GM21447 (cell line): ENCODE measurements around the gene PON3.
"Not testable (repeated sequence)": the region's sequence is repeated elsewhere in the genome, so short reads cannot be mapped to it uniquely, and the experiment has no call there.

Experiments
- ATAC-seq: cut with Tn5 transposase; IDR thresholded peaks from one replicate; pipeline ENCODE4 v1.9.1; 2021; ENCODE audit not compliant: unreplicated experiment

Gene PON3

DNA sequence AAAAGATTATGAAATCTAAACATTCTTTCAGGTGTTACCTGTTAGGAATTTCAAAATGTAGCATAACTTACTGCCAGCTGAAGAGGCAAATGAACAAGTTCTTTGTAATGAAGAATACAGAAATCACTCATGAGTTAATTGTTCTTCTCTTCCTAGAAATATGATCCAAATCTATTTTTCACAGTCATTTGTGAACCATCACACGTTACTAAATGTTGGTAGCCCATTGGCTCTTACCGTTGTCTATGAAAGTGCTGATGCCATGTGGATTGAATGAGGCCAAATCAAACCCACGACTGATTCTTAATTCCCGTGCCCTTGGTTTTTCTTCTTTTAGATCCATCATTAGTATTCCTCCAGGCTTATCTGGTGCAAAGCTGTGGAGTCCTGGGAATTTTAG, 15.9 kb upstream of the PON3 start:
- no peak for ATAC-seq

DNA sequence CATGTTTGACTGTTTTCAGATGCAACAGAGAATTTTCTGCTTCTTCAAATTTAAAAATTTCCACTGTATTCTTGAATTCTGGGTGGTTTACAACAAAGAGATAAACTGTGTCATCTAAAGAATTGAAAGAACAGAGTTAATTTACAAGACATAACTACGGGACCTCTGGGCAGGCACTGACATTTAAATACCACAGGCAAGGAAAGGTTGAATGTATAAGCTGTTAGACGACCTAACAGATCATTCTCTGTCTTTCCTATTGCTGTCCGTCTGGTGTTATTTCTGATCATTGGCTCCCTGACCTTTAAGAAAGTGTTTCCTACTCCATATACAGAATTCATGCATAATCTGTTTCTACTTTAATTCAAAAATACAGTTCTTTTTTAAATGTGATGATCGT, 15.5 kb upstream of the PON3 start:
- ATAC-seq, result no peak

DNA sequence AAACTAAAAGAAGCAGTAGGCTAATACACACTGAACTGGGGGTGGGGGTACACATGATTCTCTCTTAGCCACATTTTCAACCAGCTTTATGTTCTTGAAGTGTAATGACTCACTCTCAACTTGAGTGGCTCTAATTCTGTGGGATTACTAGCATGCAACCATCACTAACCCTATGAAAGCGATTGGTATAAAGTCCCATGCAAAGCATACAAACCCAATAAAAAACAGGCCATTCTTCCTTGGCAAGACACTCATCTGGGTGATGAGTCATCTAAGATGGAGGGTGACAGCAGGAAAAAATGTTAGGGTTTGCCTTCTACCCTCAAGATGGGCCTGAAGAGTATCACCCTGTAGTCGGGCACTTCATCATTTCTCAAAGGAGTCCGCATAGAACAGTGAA, 14.9 kb upstream of the PON3 start:
- no peak for ATAC-seq

DNA sequence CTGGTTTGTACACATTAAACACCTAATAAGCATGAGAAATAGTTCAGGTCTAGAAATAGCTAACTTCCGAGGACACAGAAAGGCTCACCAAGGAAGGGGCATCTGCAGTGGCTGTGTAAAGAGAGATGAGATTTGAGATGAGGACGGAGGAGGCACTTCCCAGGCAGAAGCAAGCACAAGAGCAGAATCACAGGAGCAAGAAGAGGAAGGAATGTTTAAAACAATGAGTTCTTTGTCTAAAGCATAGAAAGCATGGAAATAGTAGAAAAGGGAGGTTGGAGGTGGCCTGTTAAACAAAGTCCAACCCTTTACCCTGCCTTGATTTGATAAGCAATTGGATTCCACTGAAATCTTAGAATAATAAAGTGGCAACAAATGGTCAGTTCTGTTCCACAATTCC, 11.6 kb upstream of the PON3 start:
- ATAC-seq, result no peak

DNA sequence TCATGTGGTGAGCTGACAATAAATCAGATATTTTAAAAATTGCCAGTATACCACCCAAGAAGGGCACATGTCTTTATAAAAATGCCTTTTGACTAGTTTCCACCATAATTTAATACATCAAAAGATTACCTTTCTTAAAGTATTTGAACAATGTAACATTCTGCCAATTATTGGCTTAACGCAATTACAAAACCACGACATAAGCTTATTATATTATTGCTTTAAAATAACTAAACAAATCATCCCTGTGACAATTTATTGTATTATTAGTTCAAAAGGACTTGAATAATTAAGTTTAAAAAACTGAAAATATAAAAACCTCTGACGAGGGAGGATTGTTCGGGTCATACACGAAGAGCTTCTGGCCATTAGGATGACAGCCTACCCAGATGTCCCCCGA, 9.6 kb upstream of the PON3 start:
- ATAC-seq, result no peak

DNA sequence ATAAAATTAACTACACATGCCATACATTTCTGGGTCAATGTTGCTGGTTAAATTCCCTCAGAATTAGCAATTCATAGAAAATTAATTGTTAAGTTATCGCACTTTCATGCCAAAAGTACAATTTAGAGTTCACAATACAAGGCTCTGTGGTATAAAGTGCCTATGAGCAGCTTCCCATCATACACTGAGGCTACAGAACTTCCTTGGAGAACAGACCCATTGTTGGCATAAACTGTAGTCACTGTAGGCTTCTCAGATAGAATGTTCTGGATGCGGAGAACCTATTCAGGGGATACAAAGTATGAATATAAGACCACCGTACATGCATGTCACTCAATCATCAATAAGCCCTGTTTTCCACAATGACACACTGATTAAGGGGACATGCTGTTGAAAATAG, 9.0 kb upstream of the PON3 start:
- no peak for ATAC-seq

DNA sequence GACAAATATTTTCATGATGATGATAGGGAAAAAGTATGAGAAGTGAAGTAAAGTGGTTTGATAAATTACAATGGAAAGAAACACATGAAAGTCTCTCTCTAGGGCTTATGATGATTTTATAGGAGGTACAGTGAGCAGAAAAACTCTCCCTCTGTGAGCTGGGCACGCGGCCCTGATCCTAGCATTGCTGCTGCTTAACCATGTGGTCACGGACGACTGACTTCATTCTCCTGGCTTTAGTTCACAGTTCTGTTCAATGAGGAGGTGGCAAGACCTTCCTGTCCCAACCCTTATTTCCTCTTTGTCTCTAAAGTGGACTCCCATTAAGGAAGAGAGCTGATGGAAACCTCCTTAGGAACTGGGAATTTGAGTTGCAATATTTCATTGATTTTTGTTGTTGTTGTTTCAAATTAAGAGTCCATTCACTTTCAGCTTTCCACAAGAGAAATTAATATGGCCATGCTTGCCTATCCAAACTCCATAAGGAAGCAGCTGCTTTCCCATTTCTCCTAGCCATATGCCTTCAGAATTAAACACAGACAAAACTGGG, 8.2 kb upstream of the PON3 start:
- no peak for ATAC-seq

DNA sequence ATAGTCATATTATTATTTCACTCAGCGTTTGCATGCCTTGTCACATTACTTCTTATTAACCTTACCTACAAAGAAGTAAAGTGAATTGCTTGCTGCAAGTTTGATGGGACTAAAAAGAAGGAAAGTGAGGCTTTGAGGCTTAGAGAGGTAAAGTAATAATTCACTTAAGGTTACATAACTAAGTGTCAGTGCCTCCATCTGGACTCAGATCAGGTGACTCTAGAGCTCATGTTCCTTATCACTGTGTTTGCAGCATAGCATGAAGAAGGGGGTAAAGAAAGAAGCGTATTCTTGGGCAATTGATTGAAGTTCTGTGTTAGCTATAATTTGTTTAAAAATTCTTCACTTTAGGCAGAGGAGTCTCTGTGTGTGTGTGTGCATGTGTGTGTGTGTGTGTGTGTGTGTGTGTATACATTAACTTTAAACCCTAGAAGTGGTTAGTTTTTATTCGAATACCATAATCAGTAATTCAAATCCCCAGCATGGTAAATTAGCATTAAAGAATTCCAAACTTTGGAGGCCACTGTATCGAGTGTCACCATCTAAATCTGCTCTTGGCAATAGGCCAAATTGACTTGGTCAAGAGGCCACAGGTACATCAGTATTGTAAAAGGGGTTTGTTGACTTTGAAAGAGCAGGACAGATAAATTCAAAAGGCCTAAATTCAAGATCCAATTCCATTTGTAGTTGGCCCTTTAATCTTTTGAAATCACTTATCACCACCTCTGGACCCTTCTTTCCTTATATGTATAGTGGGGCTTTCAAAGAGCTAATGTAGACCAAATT, 2.2 kb upstream of the PON3 start:
- no peak for ATAC-seq

DNA sequence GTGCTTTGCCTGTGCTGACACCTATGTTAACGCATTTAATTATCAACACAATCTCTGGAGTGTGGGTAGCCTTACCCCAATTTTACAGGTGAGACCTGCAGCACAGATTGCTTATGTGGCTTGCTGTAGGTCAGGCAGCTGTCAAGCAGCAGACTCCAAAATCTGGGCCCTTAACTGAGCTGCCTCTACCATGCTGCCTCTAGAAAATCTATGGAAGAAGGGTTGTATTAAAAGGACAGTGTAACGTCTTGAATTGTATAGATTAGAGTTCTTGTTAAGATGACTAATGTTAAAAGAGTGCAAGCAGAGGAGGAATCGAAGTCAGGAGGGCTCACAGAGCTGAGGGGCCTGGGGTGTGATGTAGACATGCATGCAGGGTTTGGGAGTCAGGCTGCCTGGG, 1.2 kb upstream of the PON3 start:
- no peak for ATAC-seq

DNA sequence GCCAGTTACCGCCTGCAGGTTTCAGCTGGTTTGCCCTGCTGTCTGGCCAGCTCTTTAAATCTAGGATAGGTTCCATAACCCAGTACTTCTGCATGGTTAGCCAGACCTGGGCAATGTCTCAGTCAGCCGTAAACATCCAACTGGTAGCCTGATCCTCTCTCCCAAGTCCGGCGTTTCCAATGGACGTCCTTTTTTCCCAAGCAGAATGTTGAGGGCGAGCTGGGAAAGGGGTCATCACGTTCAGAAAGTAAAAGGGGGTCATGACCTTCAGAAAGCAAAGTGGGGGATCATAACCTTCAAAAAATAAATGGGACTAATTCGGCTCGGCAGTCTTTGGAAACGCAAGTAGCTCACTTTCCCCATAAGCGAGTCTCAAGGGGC, 430 bp downstream of the PON3 start:
- ATAC-seq, result no peak

DNA sequence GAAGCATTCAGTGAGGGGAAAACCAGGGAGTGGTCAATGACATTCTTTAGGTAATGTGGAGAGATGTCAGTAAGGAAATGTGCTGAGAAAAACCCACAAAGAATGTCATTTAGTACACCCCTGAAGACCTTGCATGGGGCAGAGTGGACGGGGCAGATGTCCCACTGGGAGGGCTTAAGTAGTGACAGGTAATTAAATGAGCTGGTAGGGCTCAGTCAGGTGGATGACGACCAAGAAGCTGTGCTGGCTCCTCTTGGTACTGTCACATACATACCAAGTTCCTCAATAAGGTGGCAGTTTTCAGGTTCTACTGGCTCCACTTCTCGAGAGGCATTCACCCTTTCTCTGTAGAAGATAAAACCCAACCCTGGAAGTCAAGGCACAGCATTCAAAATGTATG, 1.8 kb downstream of the PON3 start:
- ATAC-seq, result no peak

DNA sequence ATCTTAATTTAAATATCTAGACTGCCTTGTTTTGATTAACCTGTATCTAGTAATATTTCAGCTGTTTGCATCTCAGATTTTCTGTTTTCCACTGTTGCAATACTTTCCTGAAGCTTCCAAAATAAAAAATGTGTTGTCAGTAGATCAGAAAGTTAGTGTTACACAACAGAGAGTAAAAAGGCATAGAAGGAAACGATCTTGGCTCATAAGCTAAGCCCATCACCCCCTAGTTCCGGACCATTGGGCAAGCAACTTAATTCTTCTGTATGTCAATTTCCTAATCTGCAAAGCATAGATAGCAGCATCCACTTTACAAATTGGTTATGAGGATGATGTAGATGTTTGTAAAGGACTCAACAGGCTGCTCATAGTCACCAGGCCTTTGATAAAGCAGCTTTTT, 4.4 kb downstream of the PON3 start:
- ATAC-seq, result no peak

DNA sequence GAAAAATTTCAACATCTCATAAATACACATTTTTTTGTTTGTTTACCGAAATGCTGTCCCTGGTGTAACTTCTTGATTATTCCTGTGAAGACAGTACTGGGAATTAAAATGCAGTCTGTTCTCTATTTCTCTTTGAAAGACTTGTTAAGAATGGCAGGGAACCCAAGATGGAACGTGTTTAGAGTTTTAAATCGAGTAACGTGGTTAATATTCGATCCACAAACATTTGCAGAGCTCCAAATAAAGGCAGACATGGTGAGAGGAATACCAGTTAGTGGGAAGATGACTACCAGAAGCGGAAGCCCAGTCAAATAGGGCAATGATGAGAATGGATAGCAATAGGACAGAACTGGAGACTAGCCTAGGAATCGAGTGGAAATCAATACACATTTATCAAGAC, 6.7 kb downstream of the PON3 start:
- no peak for ATAC-seq

DNA sequence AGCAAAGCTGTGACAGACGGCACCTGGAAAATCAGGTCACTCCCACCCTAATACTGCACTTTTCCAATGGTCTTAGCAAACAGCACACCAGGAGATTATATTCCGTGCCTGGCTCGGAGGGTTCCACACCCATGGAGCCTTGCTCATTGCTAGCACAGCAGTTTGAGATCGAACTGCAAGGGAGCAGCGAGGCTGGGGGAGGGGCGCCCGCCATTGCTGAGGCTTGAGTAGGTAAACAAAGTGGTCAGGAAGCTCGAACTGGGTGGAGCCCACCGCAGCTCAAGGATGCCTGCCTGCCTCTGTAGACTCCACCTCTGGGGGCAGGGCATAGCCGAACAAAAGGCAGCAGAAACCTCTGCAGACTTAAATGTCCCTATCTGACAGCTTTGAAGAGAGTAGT, 16.7 kb downstream of the PON3 start:
- ATAC-seq, result not testable (repeated sequence)

DNA sequence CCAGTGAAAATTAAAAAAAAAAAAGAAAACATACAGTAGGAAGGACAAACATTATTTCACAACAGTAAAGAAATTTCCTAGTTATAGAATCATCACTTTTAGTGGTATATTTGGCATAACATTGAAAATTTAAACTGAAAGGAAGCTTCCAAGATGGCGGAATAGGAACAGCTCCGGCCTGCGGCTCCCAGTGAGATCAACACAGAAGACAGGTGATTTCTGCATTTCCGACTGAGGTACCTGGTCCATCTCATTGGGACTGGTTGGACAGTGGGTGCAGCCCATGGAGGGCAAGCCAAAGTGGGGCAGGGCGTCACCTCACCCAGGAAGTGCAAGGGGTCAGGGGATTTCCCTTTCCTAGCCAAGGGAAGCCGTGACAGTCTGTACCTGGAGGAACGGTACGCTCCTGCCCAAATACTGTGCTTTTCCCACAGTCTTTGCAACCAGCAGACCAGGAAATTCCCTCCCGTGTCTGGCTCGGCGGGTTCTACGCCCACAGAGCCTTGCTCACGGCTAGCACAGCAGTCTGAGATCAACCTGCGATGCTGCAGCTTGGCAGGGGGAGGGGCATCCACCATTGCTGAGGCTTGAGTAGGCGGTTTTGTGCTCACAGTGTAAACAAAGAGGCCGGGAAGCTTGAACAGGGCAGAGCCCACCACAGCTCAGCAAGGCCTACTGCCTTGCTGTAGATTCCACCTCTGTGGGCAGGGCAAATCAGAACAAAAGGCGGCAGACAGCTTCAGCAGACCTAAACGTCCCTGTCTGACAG, 19.4 kb downstream of the PON3 start:
- no peak for ATAC-seq

DNA sequence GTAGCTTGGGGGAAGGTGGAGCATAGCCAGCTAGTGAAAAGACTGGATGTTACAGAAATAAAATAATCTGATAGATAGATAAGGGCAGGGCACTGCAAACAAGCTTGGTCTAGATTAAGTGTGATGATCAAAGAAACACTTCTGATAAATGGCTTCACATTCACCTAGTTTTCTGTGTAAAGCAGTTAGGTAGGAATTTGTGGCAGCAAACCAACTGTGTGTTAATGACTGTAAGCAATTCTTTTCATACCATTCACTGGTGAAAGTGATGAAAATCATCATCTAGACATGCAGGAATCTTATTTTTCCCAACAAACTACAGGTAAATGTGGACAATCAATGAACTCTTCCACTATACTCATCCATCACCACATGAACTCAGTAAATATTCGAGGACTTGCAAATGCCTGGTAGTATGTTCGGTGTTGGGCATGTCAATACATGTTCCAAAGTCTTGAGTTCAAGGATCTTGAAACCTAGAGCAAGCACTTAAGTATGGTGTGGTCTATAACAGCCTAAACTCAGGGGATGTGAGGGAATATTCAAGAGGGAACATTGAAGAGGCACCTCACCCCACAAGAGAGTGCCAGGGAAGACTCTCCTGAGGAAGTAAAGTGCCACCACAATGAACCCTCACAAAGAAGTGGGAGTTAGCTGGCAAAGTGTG, 20.5 kb downstream of the PON3 start:
- ATAC-seq, result no peak

DNA sequence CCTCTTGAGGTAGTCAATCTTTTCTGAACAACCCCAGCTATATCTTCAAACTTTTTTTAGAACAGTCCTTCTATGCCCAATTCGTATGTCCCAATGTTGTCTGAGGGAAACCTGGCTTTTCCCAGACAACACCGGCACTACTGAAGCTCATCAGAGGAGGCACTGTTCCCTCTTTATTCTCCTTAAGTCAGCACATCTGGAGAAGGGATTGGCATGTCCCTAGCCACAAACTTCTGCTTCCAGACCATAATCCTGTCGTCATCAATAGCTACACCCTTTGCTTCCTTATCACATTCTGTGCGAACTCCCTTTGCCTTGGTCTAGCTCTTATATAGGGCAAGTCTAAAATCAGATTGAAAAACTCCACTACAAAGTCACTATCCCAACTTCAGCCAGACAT, 22.9 kb downstream of the PON3 start:
- no peak for ATAC-seq

DNA sequence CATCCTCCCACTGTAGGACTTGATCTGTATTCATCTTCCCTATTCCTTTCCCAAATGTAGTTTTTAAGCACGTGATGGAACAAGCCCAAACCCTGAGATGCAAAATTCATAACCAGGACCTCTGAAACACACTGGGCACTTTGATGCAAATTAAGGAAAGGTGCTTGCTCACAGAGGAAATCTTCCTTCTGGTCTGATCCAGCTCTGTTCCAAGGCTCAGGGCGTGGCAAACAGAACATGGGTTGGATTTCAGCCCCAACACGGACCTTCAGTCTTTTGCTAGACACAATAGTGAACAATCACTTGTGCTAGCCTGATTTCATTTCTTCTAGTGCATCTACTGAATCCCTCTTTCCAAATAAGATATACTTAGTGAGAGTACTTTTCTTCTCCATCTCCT, 27.9 kb downstream of the PON3 start:
- ATAC-seq, result no peak

DNA sequence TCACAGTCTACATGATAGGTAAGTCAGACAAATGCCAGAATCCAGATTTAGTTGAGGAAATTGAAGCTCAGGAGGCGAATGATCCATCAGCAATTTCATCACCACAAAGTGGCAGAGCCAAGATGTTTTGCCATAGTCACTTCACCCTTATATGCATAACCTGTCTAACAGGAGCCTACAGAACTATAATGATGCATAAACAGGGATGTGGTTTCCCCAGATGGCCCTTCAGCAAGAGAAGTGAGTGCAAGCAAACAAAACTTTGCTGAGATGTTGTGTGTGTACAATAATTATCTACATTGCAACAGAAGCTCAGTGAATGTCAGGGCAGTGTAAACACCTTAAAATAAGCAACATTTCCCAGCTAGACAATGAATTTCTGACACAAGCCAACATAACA, 28.6 kb downstream of the PON3 start:
- ATAC-seq, result no peak

DNA sequence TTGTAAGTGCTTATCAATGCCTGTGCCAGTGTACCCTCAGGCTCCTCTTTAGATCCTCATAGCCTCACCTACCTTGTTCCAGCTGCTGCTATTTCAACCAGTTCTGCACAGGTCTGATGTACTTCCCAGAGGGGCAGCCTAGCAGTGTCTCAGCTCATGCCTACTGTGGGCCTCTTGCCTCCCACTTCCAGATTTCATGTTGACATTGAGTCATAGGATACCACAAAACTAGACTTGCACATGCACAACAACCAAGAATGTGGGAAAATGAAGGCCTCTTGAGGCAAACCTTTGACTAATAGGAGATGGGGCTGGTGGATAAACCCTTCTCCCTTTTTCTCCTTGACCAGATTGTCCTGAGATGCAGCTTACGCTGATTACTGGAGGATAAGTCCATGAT, 31.0 kb downstream of the PON3 start:
- ATAC-seq, result no peak

DNA sequence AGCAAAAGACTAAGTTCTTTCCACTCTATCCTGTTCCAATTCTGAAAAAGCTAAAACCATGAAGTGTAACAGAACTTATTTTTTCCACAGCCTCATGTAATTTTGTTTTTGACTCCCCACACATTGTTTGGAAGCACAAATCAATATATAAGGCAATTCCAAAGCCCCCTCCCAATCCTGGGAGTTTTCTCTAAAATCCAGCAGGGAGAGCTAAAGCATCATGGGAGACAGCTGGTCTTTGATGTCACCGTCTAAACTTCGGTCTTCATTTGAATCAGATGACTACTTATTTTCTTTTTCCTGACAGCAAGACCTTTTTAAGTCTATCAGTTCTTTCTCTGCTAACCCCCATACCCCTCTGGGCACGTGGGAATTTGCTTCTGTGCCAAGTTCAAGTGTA, 38.6 kb downstream of the PON3 start:
- ATAC-seq, result no peak
